GM12872 (cell line): ENCODE results near the gene KNTC1.

ENCODE experiments used
- TF ChIP-seq, protein P1 (sequence below): IDR thresholded peaks from 3 replicates; pipeline ENCODE4 v1.5.1; 2011; ENCODE audit warnings: low read depth, mild to moderate bottlenecking, low read length, moderate library complexity; ENCODE audit not compliant: insufficient read depth

Gene KNTC1

DNA sequence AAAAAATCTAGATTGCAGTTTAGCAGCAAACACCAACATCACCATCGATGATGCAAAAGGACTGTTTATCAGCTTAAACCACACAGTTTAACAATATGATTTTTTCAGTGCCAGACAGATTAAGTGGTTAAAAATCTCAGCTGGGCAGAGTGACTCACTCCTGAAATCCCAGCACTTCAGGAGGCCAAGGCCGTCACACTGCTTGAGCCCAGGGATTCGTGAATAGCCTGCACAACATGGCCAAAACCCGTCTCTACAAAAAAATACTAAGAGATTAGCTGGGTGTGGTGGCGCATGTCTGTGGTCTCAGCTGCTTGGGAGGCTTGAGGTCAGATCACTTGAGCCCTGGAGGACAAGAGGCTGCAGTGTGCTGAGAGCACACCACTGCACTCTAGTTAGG is 9.2 kb upstream of the KNTC1 start:
- TF ChIP-seq, protein P1, sequence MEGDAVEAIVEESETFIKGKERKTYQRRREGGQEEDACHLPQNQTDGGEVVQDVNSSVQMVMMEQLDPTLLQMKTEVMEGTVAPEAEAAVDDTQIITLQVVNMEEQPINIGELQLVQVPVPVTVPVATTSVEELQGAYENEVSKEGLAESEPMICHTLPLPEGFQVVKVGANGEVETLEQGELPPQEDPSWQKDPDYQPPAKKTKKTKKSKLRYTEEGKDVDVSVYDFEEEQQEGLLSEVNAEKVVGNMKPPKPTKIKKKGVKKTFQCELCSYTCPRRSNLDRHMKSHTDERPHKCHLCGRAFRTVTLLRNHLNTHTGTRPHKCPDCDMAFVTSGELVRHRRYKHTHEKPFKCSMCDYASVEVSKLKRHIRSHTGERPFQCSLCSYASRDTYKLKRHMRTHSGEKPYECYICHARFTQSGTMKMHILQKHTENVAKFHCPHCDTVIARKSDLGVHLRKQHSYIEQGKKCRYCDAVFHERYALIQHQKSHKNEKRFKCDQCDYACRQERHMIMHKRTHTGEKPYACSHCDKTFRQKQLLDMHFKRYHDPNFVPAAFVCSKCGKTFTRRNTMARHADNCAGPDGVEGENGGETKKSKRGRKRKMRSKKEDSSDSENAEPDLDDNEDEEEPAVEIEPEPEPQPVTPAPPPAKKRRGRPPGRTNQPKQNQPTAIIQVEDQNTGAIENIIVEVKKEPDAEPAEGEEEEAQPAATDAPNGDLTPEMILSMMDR, result no peak

DNA sequence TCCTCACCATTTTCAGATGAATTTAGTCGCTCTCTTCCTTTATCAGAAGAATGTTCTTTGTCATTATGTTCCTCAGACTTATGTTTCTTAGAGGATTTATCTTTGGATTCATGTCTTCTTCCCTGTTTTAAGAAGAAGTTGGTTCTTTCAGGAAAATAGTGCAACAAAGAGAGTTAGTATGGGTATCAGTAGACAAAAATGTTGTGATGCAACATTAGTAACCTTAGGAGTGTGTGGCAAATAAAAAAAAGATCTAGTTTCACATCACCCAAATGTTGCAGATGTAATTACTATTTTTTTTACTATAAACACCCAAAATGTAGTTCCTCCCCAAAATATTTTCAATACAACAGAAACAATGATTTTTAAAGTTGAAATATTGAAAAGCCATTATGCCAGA is 8.1 kb upstream of the KNTC1 start:
- TF ChIP-seq, protein P1, result no peak

DNA sequence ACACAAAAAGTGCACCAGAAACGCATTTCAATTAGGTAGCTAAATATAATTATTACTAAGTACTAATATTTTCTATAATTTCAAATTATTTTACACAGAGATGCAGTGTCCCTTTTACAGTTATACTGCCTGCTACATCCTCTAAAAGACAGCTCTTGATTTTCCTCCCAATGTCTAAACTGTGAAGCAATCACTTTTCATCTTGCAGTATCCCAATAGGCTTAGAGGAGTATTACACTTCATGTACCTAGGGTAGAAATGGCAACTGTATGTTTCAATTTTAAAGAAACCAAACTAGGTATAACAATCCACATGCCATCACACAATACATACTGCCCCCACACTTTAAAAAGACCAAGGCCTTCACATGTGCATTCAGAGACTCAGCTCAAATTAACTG is 7.6 kb upstream of the KNTC1 start:
- TF ChIP-seq, protein P1, result no peak

DNA sequence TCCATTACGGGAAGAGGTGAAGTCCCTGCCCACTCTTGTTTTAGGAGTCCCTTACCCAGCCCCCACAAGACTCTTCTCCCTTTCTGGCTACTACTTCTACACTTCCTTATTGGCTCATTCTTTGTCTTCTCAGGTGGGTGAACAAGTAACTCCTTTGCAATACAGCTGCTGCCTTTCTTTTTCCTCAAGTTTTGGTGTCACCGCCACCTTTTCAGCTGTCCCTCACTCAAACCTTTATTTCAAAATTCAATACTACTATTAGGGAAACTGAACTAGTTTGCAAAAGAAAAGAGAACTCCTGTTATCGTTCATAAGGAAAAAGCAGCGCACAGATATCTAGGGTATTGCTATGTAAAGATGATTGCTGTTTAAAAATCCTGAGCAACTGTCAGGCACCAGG is 6.4 kb upstream of the KNTC1 start:
- TF ChIP-seq, protein P1, result no peak

DNA sequence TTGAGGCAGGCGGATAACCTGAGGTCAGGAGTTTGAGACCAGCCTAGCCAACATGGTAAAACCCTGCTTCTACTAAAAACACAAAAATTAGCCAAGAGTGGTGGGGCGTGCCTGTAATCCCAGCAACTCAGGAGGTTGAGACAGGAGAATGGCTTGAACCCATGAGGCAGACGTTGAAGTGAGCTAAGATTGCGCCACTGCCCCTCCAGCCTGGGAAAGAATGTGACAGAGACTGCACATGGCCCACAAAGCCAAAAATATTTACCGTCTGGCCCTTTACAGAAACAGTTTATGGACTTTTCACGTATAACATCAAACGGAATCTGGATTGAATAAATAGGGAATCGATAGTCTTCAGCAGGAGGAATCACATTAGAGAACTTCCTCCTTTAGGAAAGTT is 3.8 kb upstream of the KNTC1 start:
- TF ChIP-seq, protein P1, result no peak

DNA sequence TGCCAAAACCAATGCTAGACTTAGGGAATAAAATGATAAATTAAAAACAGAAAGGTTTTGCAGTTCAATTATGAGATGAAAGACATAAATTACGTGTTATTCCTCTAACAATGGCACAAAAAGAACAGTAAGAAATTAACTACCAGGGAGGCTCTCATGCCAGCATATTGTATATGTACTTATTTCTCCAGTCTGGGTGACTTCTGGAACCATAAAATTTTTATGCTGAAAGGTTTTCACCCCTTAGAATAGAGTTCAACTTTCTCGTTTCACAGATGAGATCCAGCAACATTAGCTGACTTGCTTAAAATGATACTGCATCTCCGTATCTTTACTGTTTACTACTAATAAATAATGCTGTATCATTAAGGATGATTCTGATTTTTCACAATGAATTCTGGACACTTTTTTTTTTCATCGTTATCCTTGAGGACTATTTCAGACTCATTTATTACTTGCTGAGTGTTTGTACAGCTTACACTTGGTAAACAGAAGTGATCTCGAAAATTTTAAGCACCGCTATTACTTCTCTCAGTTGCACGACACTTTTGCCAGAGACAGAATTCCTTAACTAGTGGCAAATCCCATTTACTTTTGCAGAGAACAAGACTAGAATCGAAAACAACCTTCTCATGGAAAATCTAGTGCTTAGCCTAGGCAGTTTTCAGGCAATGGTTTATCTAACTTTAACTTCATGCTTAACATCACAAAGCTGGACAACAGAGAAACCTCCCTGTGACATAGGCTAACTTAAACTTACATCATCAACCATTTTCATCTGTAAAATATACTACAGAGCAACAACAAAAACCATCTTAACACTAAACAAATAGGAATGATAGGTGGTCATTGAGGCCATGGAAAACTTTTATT is 3.0 kb upstream of the KNTC1 start:
- TF ChIP-seq, protein P1, result no peak

DNA sequence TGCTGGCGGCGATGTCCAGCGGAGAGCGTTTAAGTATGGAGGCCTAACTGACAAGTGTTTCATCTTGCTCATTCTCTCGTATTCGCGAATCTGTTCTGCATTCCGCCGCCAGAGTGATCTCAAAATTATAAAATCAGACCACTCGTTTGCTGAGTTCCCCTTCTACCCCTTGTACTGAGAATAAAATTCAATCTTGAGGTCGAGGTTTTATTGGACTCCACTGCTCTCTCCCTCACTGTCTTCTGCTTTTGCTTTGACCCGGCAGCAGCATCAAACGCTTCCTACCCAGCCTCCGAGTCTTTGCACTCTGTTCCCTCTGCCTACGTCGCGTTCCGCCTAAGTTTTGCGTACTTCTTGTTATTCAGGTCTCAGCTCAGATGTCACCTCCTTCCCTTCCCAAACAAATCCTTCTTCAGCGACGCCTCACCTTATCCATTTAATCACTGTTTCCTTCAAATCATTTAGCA is 462 bp downstream of the KNTC1 start:
- TF ChIP-seq, protein P1, result no peak
